Measurements from ENCODE around the gene CFHR5.

Gene CFHR5

GRCh38 chr1:196960854-196961253, 16.5 kb upstream of the CFHR5 start (continued):
- no peak for TF ChIP-seq ZNF8 (CRISPR knock-in tag; IDR thresholded peaks at IDR 0.05)
- no peak for TF ChIP-seq GLIS3 (CRISPR knock-in tag; IDR thresholded peaks at IDR 0.05)
- no peak for TF ChIP-seq CREB5 (CRISPR knock-in tag; IDR thresholded peaks at IDR 0.05; ENCODE audit: low read depth)
- TF ChIP-seq CSDC2 (CRISPR knock-in tag; IDR thresholded peaks at IDR 0.05) = no peak
- no peak for TF ChIP-seq ZFP30 (CRISPR knock-in tag; IDR thresholded peaks at IDR 0.05)

GRCh38 chr1:196970182-196970581, 7.2 kb upstream of the CFHR5 start:
- no peak for TF ChIP-seq PPARA (CRISPR knock-in tag; IDR thresholded peaks at IDR 0.05; ENCODE audit: borderline replicate concordance)
- TF ChIP-seq TOX (CRISPR knock-in tag; IDR thresholded peaks at IDR 0.05; ENCODE audit: borderline replicate concordance) = no peak
- no peak for TF ChIP-seq ZFP30 (CRISPR knock-in tag; IDR thresholded peaks at IDR 0.05)
- TF ChIP-seq RARB (CRISPR knock-in tag; IDR thresholded peaks at IDR 0.05) = no peak
- TF ChIP-seq CREB5 (CRISPR knock-in tag; IDR thresholded peaks at IDR 0.05; ENCODE audit: low read depth) = no peak
- TF ChIP-seq CSRNP3 (CRISPR knock-in tag; IDR thresholded peaks at IDR 0.05) = no peak
- no peak for TF ChIP-seq ARNTL (CRISPR knock-in tag; IDR thresholded peaks at IDR 0.05; ENCODE audit: borderline replicate concordance, low read depth)
- no peak for TF ChIP-seq OSR1 (CRISPR knock-in tag; IDR thresholded peaks at IDR 0.05)
- no peak for TF ChIP-seq ZC3H10 (CRISPR knock-in tag; IDR thresholded peaks at IDR 0.05)
- TF ChIP-seq ISL1 (CRISPR knock-in tag; IDR thresholded peaks at IDR 0.05) = no peak
- no peak for TF ChIP-seq CSDC2 (CRISPR knock-in tag; IDR thresholded peaks at IDR 0.05)
- TF ChIP-seq ZNF8 (CRISPR knock-in tag; IDR thresholded peaks at IDR 0.05) = no peak
- no peak for TF ChIP-seq TSHZ2 (CRISPR knock-in tag; IDR thresholded peaks at IDR 0.05)
- ATAC-seq = no peak; the same call in 2 of the 3 replicates

- no peak for ATAC-seq
- TF ChIP-seq TOX (CRISPR knock-in tag; IDR thresholded peaks at IDR 0.05; ENCODE audit: borderline replicate concordance) = no peak
- TF ChIP-seq OSR1 (CRISPR knock-in tag; IDR thresholded peaks at IDR 0.05) = no peak
- TF ChIP-seq ARNTL (CRISPR knock-in tag; IDR thresholded peaks at IDR 0.05; ENCODE audit: borderline replicate concordance, low read depth) = no peak
- TF ChIP-seq ZNF565 (CRISPR knock-in tag; conservative IDR thresholded peaks at IDR 0.05; ENCODE audit: low read depth) = no peak
- TF ChIP-seq ISL1 (CRISPR knock-in tag; IDR thresholded peaks at IDR 0.05) = no peak
- TF ChIP-seq ZNF70 (CRISPR knock-in tag; IDR thresholded peaks at IDR 0.05) = no peak
- no peak for TF ChIP-seq CSRNP3 (CRISPR knock-in tag; IDR thresholded peaks at IDR 0.05)
- no peak for TF ChIP-seq ZNF8 (CRISPR knock-in tag; IDR thresholded peaks at IDR 0.05)
- TF ChIP-seq ZC3H10 (CRISPR knock-in tag; IDR thresholded peaks at IDR 0.05) = no peak
- no peak for TF ChIP-seq CSDC2 (CRISPR knock-in tag; IDR thresholded peaks at IDR 0.05)
- no peak for TF ChIP-seq BACH2 (CRISPR knock-in tag; IDR thresholded peaks at IDR 0.05; ENCODE audit: borderline replicate concordance)
- TF ChIP-seq CREB5 (CRISPR knock-in tag; IDR thresholded peaks at IDR 0.05; ENCODE audit: low read depth) = no peak
- TF ChIP-seq PATZ1 (CRISPR knock-in tag; IDR thresholded peaks at IDR 0.05; ENCODE audit: borderline replicate concordance) = no peak
- TF ChIP-seq ZFP3 (CRISPR knock-in tag; IDR thresholded peaks at IDR 0.05) = no peak
Measured at GRCh38 chr1:196976278-196976677, 1.1 kb upstream of the CFHR5 start.
